GM12891 (cell line): ENCODE measurements around the gene KIAA0319L.

Experiments used
- DNase-seq: peaks from one replicate; pipeline ENCODE4 v3.0.0; 2011; ENCODE audit warnings: low spot score; ENCODE audit not compliant: insufficient read length
- FAIRE-seq: peaks from 2 replicates; lab custom pipeline; 2011; peaks lifted over from hg19 to GRCh38; lab: Jason Lieb, UNC
- PAX5 ChIP-seq: IDR thresholded peaks from 2 replicates; pipeline ENCODE4 v1.6.1; 2011; ENCODE audit warnings: low read length, moderate library complexity, mild to moderate bottlenecking; ENCODE audit not compliant: insufficient read depth, severe bottlenecking
- POLR2A ChIP-seq: IDR thresholded peaks from 2 replicates; pipeline ENCODE4 v1.6.1; 2011; ENCODE audit warnings: low read depth, low read length, control low read depth
- POLR2AphosphoS5 ChIP-seq: IDR thresholded peaks from 2 replicates; pipeline ENCODE4 v1.6.1; 2011; ENCODE audit warnings: low read depth, low read length, control low read depth
- POU2F2 ChIP-seq: IDR thresholded peaks from 2 replicates; pipeline ENCODE4 v1.6.1; 2011; ENCODE audit warnings: low read depth, mild to moderate bottlenecking, control low read depth, low read length, moderate library complexity
- SPI1 ChIP-seq: IDR thresholded peaks from 2 replicates; pipeline ENCODE4 v1.6.1; 2011; ENCODE audit warnings: low read depth, low read length, control low read depth
- TAF1 ChIP-seq: IDR thresholded peaks from 2 replicates; pipeline ENCODE4 v1.6.1; 2011; ENCODE audit warnings: low read depth, low read length, control low read depth

KIAA0319L gene

DNA sequence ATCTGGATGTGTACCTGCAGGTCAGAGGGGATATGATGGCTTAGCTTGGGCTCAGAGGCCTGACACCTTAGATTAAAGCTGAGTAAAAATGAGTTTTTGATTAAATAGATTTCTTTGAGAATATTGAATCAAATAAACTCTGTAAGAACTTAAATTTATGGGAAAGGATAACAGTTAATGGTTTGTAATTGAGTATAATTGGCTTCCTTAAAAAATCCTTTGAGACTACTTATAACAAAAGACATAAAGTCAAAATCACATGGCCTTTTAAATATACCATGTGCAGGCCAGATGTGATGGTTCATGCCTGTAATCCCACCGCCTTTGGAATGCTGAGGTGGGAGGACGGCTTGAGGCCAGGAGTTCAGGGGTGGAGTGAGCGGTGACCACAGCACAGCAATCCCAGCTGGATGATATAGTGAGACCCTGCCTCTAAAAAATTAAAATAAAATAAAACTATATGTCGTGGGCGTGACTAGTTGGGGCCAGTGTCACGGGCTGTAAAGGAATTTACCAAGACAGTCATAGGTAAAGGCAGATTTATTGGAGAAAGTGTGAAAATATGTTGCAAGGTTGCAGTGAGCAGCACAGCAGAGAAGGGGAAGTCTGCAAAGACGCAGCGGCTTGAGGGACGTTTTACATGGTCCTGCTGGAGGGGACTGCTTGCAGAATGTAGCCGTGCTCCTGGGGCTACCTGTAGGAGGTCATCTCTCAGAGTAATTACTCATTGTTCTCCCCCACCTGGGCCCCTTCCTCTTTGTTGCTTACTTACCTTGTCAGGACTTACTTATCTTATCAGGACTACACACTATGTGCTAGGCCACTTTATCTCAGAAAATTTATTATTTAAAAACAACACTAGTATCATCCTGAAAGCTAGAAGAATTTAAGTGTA, 166.4 kb downstream of the KIAA0319L start:
- FAIRE-seq (no peak), DNase-seq (no peak)
- TF ChIP-seq POLR2A = no peak
- TF ChIP-seq TAF1 = no peak
- no peak for TF ChIP-seq PAX5
- no peak for TF ChIP-seq POLR2AphosphoS5
- TF ChIP-seq POU2F2 = no peak
- no peak for TF ChIP-seq SPI1

DNA sequence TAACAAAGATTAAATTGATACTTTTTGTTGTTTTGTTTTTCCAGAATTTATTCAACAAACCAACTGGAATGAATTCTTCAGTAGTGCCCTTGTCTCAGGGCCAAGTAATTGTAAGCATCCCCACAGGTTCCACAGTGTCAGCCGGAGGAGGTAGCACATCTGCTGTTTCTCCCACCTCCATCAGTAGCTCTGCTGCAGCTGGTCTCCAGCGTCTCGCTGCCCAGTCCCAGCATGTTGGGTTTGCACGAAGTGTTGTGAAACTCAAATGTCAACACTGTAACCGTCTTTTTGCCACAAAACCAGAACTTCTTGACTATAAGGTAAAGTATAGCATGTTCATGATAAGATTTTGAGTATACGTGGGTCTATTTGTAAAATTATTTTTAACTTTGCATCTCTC, 170.2 kb downstream of the KIAA0319L start:
- no peak for FAIRE-seq
- TF ChIP-seq POLR2AphosphoS5 (no peak), POLR2A (no peak), SPI1 (no peak), PAX5 (no peak), TAF1 (no peak), POU2F2 (no peak)
- DNase-seq = no peak

DNA sequence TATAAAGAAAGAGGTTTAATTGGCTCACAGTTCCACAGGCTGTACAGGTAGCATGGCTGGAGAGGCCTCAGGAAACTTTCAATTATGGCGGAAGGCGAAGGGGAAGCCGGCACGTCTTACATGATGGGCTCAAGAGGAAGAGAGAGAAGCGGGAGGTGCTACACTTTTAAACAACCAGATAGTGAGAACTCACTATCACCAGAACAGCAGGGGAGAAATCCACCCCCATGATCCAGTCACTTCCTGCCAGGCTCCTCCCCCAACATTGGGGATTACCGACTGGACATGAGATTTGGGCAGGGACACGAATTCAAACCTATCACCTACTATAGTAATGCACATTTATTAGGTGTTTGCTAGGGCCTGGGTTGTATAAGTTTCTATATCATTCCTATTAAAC, 170.9 kb downstream of the KIAA0319L start:
- TF ChIP-seq POLR2A (no peak), POU2F2 (no peak), POLR2AphosphoS5 (no peak), SPI1 (no peak), TAF1 (no peak), PAX5 (no peak)
- DNase-seq (no peak), FAIRE-seq (no peak)
